ENCODE data around the gene YEATS2. TPM values are rescaled to one million over a fixed set of nuclear protein-coding genes. Genes with fewer than 3 reads are reported as not detected.

The YEATS2 gene
- total RNA-seq, 6 donors from 2014 or later, result 23.9 to 65.0 (median 41.2) TPM

- Histone ChIP-seq H3K36me3 (no peaks in the 10 kb centered on the region), H3K9me3 (no peaks in the 10 kb centered on the region), H3K4me1 (peaks cover 0 to 5% (median 0%) of the 10 kb centered on the region in 4 donors), H3K27me3 (no peaks in the 10 kb centered on the region), H3K27ac (no peak overlapping the region), H3K4me3 (no peak overlapping the region)
- ATAC-seq (ENCODE audit: low FRiP score in 2 of 2), result no peak
- 95 to 96% methylated on average over 11 of the region's 11 CpGs for WGBS, 2 donors
- TF ChIP-seq EP300 (IDR thresholded peaks at IDR 0.05) (no peak), POLR2AphosphoS5 (IDR thresholded peaks at IDR 0.05) (no peak), POLR2A (IDR thresholded peaks at IDR 0.05) (no peak)
- DNase-seq, result no peak
Measured at GRCh38 chr3:183690402-183690995, 7.1 kb upstream of the YEATS2 start.

- no peak for ATAC-seq (ENCODE audit: low FRiP score in 2 of 2)
- no peaks in the 10 kb centered on the region for H3K27me3 ChIP-seq
- 94 to 95% methylated on average over 10 of the region's 10 CpGs for WGBS, 2 donors
- no peak overlapping the region for H3K27ac ChIP-seq
- peaks cover 0 to 7% (median 0%) of the 10 kb centered on the region in 4 donors for H3K4me1 ChIP-seq
- no peak for DNase-seq
- H3K36me3 ChIP-seq, result no peaks in the 10 kb centered on the region
- TF ChIP-seq CTCF (IDR thresholded peaks at IDR 0.05), result no peak
- TF ChIP-seq POLR2AphosphoS5 (IDR thresholded peaks at IDR 0.05), result no peak
- TF ChIP-seq POLR2A (IDR thresholded peaks at IDR 0.05), result no peak
- no peak overlapping the region for H3K4me3 ChIP-seq
- H3K9me3 ChIP-seq, result no peaks in the 10 kb centered on the region
Measured at GRCh38 chr3:183692436-183692835, 5.2 kb upstream of the YEATS2 start.

- Histone ChIP-seq H3K9me3 (no peaks in the 10 kb centered on the region), H3K36me3 (no peaks in the 10 kb centered on the region), H3K4me3 (no peak overlapping the region), H3K27me3 (no peaks in the 10 kb centered on the region), H3K27ac (no peak overlapping the region), H3K4me1 (peaks cover 12 to 18% (median 14%) of the 10 kb centered on the region in 4 donors)
- TF ChIP-seq CTCF (IDR thresholded peaks at IDR 0.05), result no peak
- TF ChIP-seq POLR2A (IDR thresholded peaks at IDR 0.05), result no peak
- TF ChIP-seq EP300 (IDR thresholded peaks at IDR 0.05), result no peak
- TF ChIP-seq POLR2AphosphoS5 (IDR thresholded peaks at IDR 0.05), result no peak
- DNase-seq, result no peak
- WGBS, 2 donors, result 91 to 92% methylated on average over 7 of the region's 7 CpGs
- ATAC-seq (ENCODE audit: low FRiP score in 2 of 2), result no peak
Measured at GRCh38 chr3:183695569-183696364, 1.8 kb upstream of the YEATS2 start.

GRCh38 chr3:183697123-183697609, 431 bp upstream of the YEATS2 start:
- Histone ChIP-seq H3K4me3 (peak overlapping the region; percentile 29 to 99 (median 92)), H3K36me3 (peaks cover 0 to 5% (median 2%) of the 10 kb centered on the region in 4 donors), H3K4me1 (peaks cover 12 to 22% (median 16%) of the 10 kb centered on the region in 4 donors), H3K9me3 (no peaks in the 10 kb centered on the region), H3K27me3 (no peaks in the 10 kb centered on the region), H3K27ac (peak overlapping the region in 3 of 4 donors; percentile 89 to 96 (median 92))
- TF ChIP-seq EP300 (IDR thresholded peaks at IDR 0.05), result no peak
- TF ChIP-seq CTCF (IDR thresholded peaks at IDR 0.05), result peak in 1 of 6 experiments; percentile 12
- 32 to 39% methylated on average over 4 of the region's 4 CpGs for WGBS, 2 donors
- DNase-seq, result no peak
- ATAC-seq (ENCODE audit: low FRiP score in 2 of 2), result no peak

GRCh38 chr3:183698318-183698751, 738 bp downstream of the YEATS2 start:
- peak; percentile 29 to 70 for ATAC-seq (ENCODE audit: low FRiP score in 2 of 2)
- no peaks in the 10 kb centered on the region for H3K9me3 ChIP-seq
- peak overlapping the region; percentile 88 to 96 (median 90) for H3K27ac ChIP-seq
- peaks cover 12 to 22% (median 16%) of the 10 kb centered on the region in 4 donors for H3K4me1 ChIP-seq
- no peak for TF ChIP-seq CTCF (IDR thresholded peaks at IDR 0.05)
- TF ChIP-seq POLR2AphosphoS5 (IDR thresholded peaks at IDR 0.05), result no peak
- TF ChIP-seq POLR2A (IDR thresholded peaks at IDR 0.05), result no peak
- no peak for TF ChIP-seq EP300 (IDR thresholded peaks at IDR 0.05)
- WGBS, 2 donors, result 0% methylated on average over 13 of the region's 13 CpGs
- DNase-seq, result peak in 1 of 2 donors; percentile 86
- H3K4me3 ChIP-seq, result peak overlapping the region; percentile 82 to 99 (median 92)
- H3K27me3 ChIP-seq, result no peaks in the 10 kb centered on the region
- peaks cover 0 to 6% (median 2%) of the 10 kb centered on the region in 4 donors for H3K36me3 ChIP-seq
